Endothelial cell of umbilical vein (primary cell): Measurements from ENCODE around the gene MYRIP. TPM values are rescaled to one million over a fixed set of nuclear protein-coding genes. Genes with fewer than 3 reads are reported as not detected.

Experiments
- BruUV-seq: library from RNA; stranded (reverse); fragments of 400-500 nt; replicated peaks from 2 replicates; lab custom pipeline; 2021; lab: Mats Ljungman, UMichigan
- CTCF ChIA-PET: fragments of 300-600, 350-600 bp; sonication (Branson Sonifier 250); formaldehyde crosslinking; loops from one replicate; lab custom pipeline; 2021; ENCODE audit warnings: antibody characterized with exemption, inconsistent platforms; lab: Charles Lee
- POLR2A ChIA-PET: fragments of 300-600, 350-600 bp; sonication (Branson Sonifier 250); formaldehyde crosslinking; loops from one replicate; lab custom pipeline; 2021; ENCODE audit warnings: antibody characterized with exemption, inconsistent platforms; lab: Charles Lee
- DNase-seq: peaks from one replicate; pipeline ENCODE4 v3.0.0-alpha.2; 2011; ENCODE audit warnings: low read depth, low spot score
- FAIRE-seq: peaks from 2 replicates; lab custom pipeline; 2011; peaks lifted over from hg19 to GRCh38; lab: Jason Lieb, UNC
- H2AFZ ChIP-seq: 2 replicates; pipeline ENCODE4 v1.6.0; 2012; ENCODE audit warnings: low read depth, low read length, control low read depth, inconsistent platforms
- H3K27ac ChIP-seq: 2 replicates; pipeline ENCODE4 v1.5.1; 2011; ENCODE audit warnings: low read depth, mild to moderate bottlenecking, control low read depth, low read length, moderate library complexity; ENCODE audit not compliant: insufficient read depth
- H3K27me3 ChIP-seq, 2 experiments: 2 replicates each; pipeline versions ENCODE4 v1.6.0 to v1.6.1; 2011; ENCODE audit warnings: low read length in 2 of 2, mixed read lengths in 1 of 2; ENCODE audit not compliant: control insufficient read depth in 2 of 2, insufficient read depth in 2 of 2
- H3K36me3 ChIP-seq, 2 experiments: 2 replicates in 1 of 2; 3 replicates in 1 of 2; pipeline ENCODE4 v1.5.1; 2011; ENCODE audit warnings: low read length in 2 of 2, mild to moderate bottlenecking in 1 of 2, moderate library complexity in 1 of 2; ENCODE audit not compliant: control insufficient read depth in 2 of 2, insufficient read depth in 2 of 2; ENCODE audit errors: extremely low read depth in 1 of 2
- H3K4me1 ChIP-seq: 3 replicates; pipeline ENCODE4 v1.5.1; 2011; ENCODE audit warnings: mild to moderate bottlenecking, low read length; ENCODE audit not compliant: control insufficient read depth, insufficient read depth; ENCODE audit errors: extremely low read depth
- H3K4me2 ChIP-seq: 2 replicates; pipeline ENCODE4 v1.6.1; 2011; ENCODE audit warnings: low read length, control low read depth, mixed read lengths; ENCODE audit not compliant: insufficient read depth
- H3K4me3 ChIP-seq, 3 experiments: fragments of 200-600 bp in 1 of 3; sonication (generic), shearing (Covaris generic) in 1 of 3; replicated peaks in 1 of 3; 2 replicates each; pipeline ENCODE4 v1.5.1; 2011 to 2016; ENCODE audit warnings: control low read depth in 3 of 3, low read length in 3 of 3, mild to moderate bottlenecking in 2 of 3, inconsistent platforms in 1 of 3, low read depth in 1 of 3, moderate library complexity in 1 of 3; ENCODE audit not compliant: insufficient read depth in 1 of 3
- H3K79me2 ChIP-seq: 2 replicates; pipeline ENCODE4 v1.6.0; 2012; ENCODE audit warnings: low read length, inconsistent platforms; ENCODE audit not compliant: control insufficient read depth, insufficient read depth
- H3K9ac ChIP-seq: replicated peaks from 2 replicates; pipeline ENCODE3; 2011; ENCODE audit warnings: low read length, control low read depth; ENCODE audit not compliant: insufficient read depth; ENCODE audit errors: extremely low read depth
- H3K9me1 ChIP-seq: replicated peaks from 3 replicates; pipeline ENCODE4 v1.6.0; 2011; ENCODE audit warnings: mild to moderate bottlenecking, low read length; ENCODE audit not compliant: control insufficient read depth, insufficient read depth; ENCODE audit errors: extremely low read depth
- H3K9me3 ChIP-seq: replicated peaks from 2 replicates; pipeline ENCODE4 v1.5.1; 2012; ENCODE audit warnings: low read length, inconsistent platforms; ENCODE audit not compliant: control insufficient read depth, insufficient read depth
- H4K20me1 ChIP-seq: replicated peaks from 2 replicates; pipeline ENCODE3; 2011; ENCODE audit warnings: mild to moderate bottlenecking, low read length; ENCODE audit not compliant: control insufficient read depth, insufficient read depth; ENCODE audit errors: extremely low read depth
- EZH2 ChIP-seq: IDR thresholded peaks from 2 replicates; pipeline ENCODE4 v1.6.1; 2012; ENCODE audit warnings: borderline replicate concordance, low read depth, mild to moderate bottlenecking, moderate library complexity, low read length, inconsistent platforms; ENCODE audit not compliant: severe bottlenecking
- FOS ChIP-seq: IDR thresholded peaks from 2 replicates; pipeline ENCODE4 v1.6.1; 2011; ENCODE audit warnings: mild to moderate bottlenecking, low read length, moderate library complexity, borderline replicate concordance; ENCODE audit not compliant: insufficient read depth
- GATA2 ChIP-seq: IDR thresholded peaks from 2 replicates; pipeline ENCODE4 v1.7.0; 2011; ENCODE audit warnings: low read depth, mild to moderate bottlenecking, moderate library complexity, mixed read lengths, low read length; ENCODE audit not compliant: insufficient read length, insufficient read depth
- JUN ChIP-seq: IDR thresholded peaks from 2 replicates; pipeline ENCODE4 v1.6.1; 2011; ENCODE audit warnings: borderline replicate concordance, low read depth; ENCODE audit not compliant: insufficient read length, insufficient read depth
- MYC ChIP-seq: IDR thresholded peaks from one replicate; pipeline ENCODE4 v1.6.1; 2011; ENCODE audit warnings: mild to moderate bottlenecking, low read depth, low read length
- POLR2A ChIP-seq: IDR thresholded peaks from 2 replicates; pipeline ENCODE4 v1.6.1; 2012; ENCODE audit warnings: low read depth, mild to moderate bottlenecking, control low read depth, low read length
- POLR2AphosphoS5 ChIP-seq: IDR thresholded peaks from 2 replicates; pipeline ENCODE4 v1.6.1; 2012; ENCODE audit warnings: low read depth, mild to moderate bottlenecking, control low read depth, low read length, moderate library complexity; ENCODE audit not compliant: insufficient read depth
- dilution Hi-C: fragments of 300-500 bp; cut with MboI; formaldehyde crosslinking; loops from one replicate; pipeline ENCODE4 v1.15.0; 2019; ENCODE audit warnings: low sequenced_read_pairs; ENCODE audit not compliant: extremely low pct_ligation_motif_present
- intact Hi-C: fragments of 100-400 bp; cut with micrococcal nuclease; formaldehyde crosslinking; loops from one replicate; pipeline ENCODE4 v1.10.0; 2022
- polyA plus RNA-seq, 4 experiments: library from polyadenylated mRNA; depleted of rRNA in 3 of 4; stranded (reverse) in 3 of 4; unstranded in 1 of 4; fragments of >200 nt; gene quantifications; 2 replicates each; pipeline versions ENCODE4 v1.2.1 to v1.2.3, GENCODE V29; 2011 to 2012; ENCODE audit warnings: missing spikeins in 1 of 4
- total RNA-seq: library from RNA; stranded (reverse); gene quantifications from 2 replicates; pipeline ENCODE4 v1.2.3, GENCODE V29; 2021
- TF ChIP-seq, protein P1 (sequence below), 2 donors: IDR thresholded peaks; 1 replicate in 1 of 2; 2 replicates in 1 of 2; pipeline ENCODE4 v1.5.1; 2011; ENCODE audit warnings: low read length in 2 of 2, mild to moderate bottlenecking in 2 of 2, moderate library complexity in 2 of 2, control low read depth in 1 of 2, inconsistent platforms in 1 of 2, low read depth in 1 of 2; ENCODE audit not compliant: insufficient read depth in 1 of 2; ENCODE audit errors: extremely low read depth in 1 of 2
- TF ChIP-seq, protein P2 (sequence below): IDR thresholded peaks from 2 replicates; pipeline ENCODE4 v1.6.1; 2011; ENCODE audit not compliant: insufficient read depth, insufficient read length

Gene MYRIP
- total and polyA plus RNA-seq, 2 donors (not counting 3 experiments of a cell fraction or from before 2014, with no cell fraction given) = 6.7 to 11.9 TPM

DNA sequence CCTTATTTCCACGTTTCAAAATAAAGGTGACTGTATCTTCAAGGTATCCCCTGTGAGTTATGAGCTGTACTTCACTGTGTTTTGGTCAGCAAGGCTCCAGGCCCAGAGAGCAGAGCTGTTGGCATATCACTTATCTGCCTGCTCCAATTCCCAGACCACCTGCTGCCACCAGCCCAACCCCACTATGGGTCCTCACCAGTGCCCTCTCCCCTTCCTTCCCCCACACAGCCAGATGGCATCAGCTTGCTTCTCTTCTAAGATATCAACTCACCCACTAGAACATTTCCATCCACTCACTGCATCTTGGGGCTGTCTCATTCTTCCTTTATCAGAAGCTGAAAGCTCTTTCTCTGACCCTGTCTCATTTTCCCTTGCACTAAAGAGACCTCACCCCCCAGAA lies 363.2 kb downstream of the MYRIP start:
- dilution Hi-C loops = no loop called here
- ChIA-PET CTCF (interaction anchor here (1.0 to 2.6 kb wide), 4 partner anchors 9 to 448 kb away, joined by 3 to 11 read pairs (median 8); no protein-coding TSS in a partner anchor), POLR2A (no interaction called here)
- no peaks in the 10 kb centered on the region for H3K79me2 ChIP-seq
- DNase-seq = no peak
- H3K9me3 ChIP-seq = no peaks in the 10 kb centered on the region
- no peak overlapping the region for H2AFZ ChIP-seq
- intact Hi-C loops = no loop called here
- H3K36me3 ChIP-seq = peaks cover 0 to 12% of the 10 kb centered on the region in 2 experiments
- no peak overlapping the region for H3K9ac ChIP-seq
- no peaks in the 10 kb centered on the region for H3K4me1 ChIP-seq
- TF ChIP-seq, protein P1, sequence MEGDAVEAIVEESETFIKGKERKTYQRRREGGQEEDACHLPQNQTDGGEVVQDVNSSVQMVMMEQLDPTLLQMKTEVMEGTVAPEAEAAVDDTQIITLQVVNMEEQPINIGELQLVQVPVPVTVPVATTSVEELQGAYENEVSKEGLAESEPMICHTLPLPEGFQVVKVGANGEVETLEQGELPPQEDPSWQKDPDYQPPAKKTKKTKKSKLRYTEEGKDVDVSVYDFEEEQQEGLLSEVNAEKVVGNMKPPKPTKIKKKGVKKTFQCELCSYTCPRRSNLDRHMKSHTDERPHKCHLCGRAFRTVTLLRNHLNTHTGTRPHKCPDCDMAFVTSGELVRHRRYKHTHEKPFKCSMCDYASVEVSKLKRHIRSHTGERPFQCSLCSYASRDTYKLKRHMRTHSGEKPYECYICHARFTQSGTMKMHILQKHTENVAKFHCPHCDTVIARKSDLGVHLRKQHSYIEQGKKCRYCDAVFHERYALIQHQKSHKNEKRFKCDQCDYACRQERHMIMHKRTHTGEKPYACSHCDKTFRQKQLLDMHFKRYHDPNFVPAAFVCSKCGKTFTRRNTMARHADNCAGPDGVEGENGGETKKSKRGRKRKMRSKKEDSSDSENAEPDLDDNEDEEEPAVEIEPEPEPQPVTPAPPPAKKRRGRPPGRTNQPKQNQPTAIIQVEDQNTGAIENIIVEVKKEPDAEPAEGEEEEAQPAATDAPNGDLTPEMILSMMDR (IDR thresholded peaks at IDR 0.05; ENCODE audit: extremely low read depth in 1 of 2, insufficient read depth in 1 of 2, low read depth in 1 of 2, low read length in 2 of 2) = no peak
- TF ChIP-seq, protein P2, sequence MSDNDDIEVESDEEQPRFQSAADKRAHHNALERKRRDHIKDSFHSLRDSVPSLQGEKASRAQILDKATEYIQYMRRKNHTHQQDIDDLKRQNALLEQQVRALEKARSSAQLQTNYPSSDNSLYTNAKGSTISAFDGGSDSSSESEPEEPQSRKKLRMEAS = no peak
- TF ChIP-seq FOS (no peak), GATA2 (no peak), MYC (no peak), POLR2A (no peak), POLR2AphosphoS5 (no peak), JUN (no peak), EZH2 (no peak)
- no peaks in the 10 kb centered on the region for H3K27me3 ChIP-seq
- no peak for FAIRE-seq
- no peaks in the 10 kb centered on the region for H4K20me1 ChIP-seq
- no peak overlapping the region for H3K4me2 ChIP-seq
- no peak overlapping the region for H3K27ac ChIP-seq
- no TSS peak for BruUV-seq
- no peak overlapping the region for H3K4me3 ChIP-seq
- H3K9me1 ChIP-seq = no peaks in the 10 kb centered on the region
